ENCODE data around the gene TPRX2.
"Not testable (repeated sequence)": the region's sequence is repeated elsewhere in the genome, so short reads cannot be mapped to it uniquely, and the experiment has no call there.

The TPRX2 gene, protein sequence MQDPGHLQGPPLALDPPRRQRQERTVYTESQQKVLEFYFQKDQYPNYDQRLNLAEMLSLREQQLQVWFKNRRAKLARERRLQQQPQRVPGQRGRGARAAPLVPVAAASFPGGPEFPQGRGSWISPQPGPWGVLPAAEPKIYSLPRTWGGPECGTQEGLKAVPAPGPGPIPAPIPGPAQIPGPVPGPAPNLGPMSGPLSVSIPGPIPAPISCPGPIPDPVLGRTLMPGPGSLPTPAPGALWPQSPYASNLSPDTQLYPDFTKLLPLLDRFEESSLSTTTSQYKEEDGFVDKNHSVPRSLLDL

DNA sequence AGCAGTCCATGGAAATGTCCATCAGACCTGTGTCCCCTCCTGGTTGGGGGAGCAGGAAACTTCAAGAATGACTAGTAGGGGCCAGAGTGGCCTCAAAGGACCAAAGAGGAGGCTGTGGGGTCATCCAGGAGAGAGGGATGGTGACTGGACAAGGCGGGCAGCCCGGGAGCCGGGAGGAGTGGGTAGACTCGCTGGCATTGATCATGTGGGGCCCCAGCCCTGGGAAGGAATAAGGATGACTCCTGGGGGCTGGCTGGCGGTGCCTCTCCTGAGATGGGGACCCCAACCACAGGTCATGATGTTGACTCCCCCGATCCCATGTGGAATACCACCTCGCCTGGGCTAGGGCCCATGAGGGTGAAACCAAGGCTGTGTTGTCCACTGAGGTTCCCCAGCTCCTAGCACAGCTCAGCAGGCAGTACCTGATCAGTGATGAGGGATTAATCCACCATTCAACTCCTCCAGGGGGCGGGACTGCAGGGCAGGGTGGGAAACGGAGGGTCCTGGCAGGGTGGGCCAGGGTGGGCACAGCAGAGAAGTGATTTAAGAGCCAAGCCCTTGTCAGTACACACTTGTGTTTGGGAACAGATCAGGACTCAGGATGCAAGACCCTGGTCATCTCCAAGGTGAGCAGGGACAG, at the start of gene TPRX2:
TSS of gene TPRX2 (plus strand) at position 590 of the 640 bp plus-strand sequence. CDS start at position 602, 12 bp downstream.
- H3K4me3 ChIP-seq (ENCODE audit: low read length), result not testable (repeated sequence)

GRCh38 chr19:47813304-47813994, 45.6 kb upstream of the TPRX2 start:
- no peak overlapping the region for H3K4me3 ChIP-seq (ENCODE audit: low read length)
- TF ChIP-seq ZNF274 (IDR thresholded peaks at IDR 0.05; ENCODE audit: low read depth, low read length), result no peak

DNA sequence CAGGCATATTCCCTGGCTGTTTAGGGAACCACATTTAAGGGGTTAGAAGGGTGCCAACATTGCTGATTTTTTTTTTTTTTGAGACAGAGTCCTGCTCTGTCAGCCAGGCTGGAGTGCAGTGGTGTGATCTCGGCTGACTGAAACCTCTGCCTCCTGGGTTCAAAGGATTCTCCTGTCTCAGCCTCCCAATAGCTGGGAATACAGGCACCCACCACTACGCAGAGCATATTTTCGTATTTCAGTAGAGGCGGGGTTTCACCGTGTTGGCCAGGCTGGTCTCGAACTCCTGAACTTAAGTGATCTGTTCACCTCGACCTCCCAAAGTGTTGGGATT, 45.1 kb upstream of the TPRX2 start:
- H3K4me3 ChIP-seq (ENCODE audit: low read length), result no peak overlapping the region
- TF ChIP-seq ZNF274 (IDR thresholded peaks at IDR 0.05; ENCODE audit: low read depth, low read length), result no peak

DNA sequence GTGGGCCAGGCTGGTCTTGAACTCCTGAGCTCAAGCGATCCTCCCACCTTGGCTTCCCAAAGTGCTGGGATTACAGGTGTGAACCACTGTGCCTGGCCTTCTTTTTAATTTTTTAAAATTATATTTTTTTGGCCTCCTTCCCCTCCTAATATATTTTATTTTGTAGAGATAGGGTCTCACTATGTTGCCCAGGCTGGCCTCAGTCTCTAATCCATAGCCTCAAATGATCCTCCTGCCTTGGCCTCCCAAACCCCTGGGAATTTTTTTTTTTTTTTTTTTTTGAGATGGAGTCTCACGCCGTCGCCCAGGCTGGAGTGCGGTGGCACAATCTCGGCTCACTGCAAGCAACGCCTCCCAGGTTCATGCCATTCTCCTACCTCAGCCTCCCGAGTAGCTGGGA, 42.8 kb upstream of the TPRX2 start:
- H3K4me3 ChIP-seq (ENCODE audit: low read length), result not testable (repeated sequence)

DNA sequence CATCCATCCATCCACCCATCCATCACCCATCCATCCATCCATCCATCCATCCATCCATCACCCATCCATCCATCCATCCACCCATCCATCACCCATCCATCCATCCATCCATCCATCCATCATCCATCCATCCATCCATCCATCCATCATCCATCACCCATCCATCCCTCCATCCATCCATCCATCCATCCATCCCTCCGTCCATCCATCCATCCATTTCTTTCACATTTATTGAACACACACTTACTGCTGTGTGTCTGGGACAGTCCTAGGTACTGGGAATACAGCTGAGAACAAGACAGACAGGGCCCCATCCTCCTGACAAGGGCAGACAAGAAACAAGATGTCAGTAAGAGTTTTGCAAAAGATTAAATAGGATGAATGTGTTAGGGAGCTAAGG, 40.8 kb upstream of the TPRX2 start:
- H3K4me3 ChIP-seq (ENCODE audit: low read length), result not testable (repeated sequence)

DNA sequence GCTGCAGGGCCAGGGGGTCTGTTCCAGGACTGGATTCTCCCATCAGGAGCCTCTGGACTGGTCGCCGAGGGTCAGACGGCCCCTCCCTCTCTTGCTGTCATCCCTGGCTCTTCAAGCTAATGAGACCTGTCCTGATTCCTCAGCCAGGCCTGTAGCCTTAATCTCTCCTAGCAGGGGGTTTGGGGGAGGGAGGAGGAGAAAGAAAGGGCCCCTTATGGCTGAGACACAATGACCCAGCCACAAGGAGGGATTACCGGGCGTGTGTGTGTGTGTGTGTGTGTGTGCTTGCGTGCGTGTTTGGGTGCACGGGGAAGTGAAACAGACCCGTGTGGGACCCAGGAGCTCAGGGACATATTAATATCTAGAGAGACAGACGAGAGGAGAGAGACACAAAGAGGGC, 39.2 kb upstream of the TPRX2 start:
- no peak overlapping the region for H3K4me3 ChIP-seq (ENCODE audit: low read length)

GRCh38 chr19:47820410-47820809, 38.6 kb upstream of the TPRX2 start:
- TF ChIP-seq ZNF274 (IDR thresholded peaks at IDR 0.05; ENCODE audit: low read depth, low read length), result no peak
- no peak overlapping the region for H3K4me3 ChIP-seq (ENCODE audit: low read length)

More for the DNA sequence above, 39.2 kb upstream of the TPRX2 start:
- no peak for TF ChIP-seq ZNF274 (IDR thresholded peaks at IDR 0.05; ENCODE audit: low read depth, low read length)

DNA sequence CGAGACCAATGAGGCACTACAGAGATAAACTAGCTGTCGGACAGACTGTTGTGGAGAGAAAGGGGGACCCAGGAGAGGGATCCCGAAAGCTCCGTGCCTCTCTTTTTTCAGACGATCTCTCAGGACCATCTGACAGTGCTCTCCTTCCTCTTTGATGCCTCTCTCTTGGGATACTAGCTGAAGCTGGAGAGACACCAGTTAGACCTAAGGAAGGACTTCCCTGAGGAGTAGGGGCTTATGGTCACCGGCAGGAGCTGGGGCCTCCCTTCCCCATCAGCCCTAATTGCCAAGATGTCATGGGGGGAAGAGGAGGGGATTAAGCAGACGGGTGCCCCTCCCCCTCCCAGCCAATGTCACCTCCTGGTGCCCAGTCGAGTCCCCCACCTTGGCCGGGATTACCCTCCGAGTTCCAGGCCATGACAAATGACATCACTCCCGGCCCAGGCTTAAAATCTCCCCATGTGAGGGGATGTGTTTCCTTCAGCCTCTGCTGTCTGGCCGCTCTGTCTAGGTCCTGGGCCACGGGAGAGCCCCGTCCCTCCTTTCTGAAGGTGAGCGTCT, 37.5 kb upstream of the TPRX2 start, which contains the start of gene CRX:
TSS of gene CRX (plus strand) at position 478 of the 561 bp plus-strand sequence. CDS start 12,507 bp downstream, outside the sequence.
- TF ChIP-seq ZNF274 (IDR thresholded peaks at IDR 0.05; ENCODE audit: low read depth, low read length), result no peak
- H3K4me3 ChIP-seq (ENCODE audit: low read length), result no peak within 1 kb of the TSS

GRCh38 chr19:47824396-47824795, 34.6 kb upstream of the TPRX2 start:
- TF ChIP-seq ZNF274 (IDR thresholded peaks at IDR 0.05; ENCODE audit: low read depth, low read length), result no peak
- H3K4me3 ChIP-seq (ENCODE audit: low read length), result no peak overlapping the region

DNA sequence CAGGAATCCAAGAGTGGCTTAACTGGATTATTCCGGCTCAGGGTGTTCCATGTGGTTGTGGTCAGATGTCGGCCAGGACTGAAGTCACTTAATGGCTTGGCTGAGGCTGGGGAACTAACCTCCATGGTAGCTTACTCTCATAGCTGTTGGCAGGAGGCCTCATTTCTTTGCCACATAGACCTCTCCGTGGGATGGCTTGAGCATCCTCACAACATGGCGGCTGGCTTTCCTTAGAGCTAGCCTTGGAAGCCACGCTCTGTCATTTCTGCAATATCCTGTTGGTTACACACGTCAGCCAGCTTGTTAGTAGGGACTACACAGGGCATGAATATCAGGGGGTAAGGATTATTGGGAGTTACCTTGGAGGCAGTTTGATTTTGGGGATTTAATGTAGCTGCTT, 32.2 kb upstream of the TPRX2 start:
- TF ChIP-seq ZNF274 (IDR thresholded peaks at IDR 0.05; ENCODE audit: low read depth, low read length), result no peak
- no peak overlapping the region for H3K4me3 ChIP-seq (ENCODE audit: low read length)

DNA sequence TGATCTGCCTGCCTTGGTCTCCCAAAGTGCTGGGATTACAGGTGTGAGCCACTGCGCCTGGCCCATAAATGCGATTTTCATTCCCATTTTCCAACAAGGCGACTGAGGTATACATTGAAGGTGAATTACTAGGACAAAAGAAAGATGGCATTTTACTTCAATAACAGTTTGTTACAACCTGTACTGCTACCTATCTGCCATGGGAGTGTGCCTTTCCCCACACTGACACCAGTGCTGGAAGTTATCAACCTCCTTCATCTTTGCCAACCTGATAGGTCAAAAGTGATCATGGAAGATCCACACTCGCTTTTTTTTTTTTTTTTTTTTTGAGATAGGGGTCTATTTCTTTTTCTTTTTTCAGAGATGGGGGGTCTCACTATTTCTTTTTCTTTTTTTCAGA, 26.3 kb upstream of the TPRX2 start:
- TF ChIP-seq ZNF274 (IDR thresholded peaks at IDR 0.05; ENCODE audit: low read depth, low read length), result no peak
- H3K4me3 ChIP-seq (ENCODE audit: low read length), result no peak overlapping the region

GRCh38 chr19:47836038-47836437, 23.0 kb upstream of the TPRX2 start:
- no peak for TF ChIP-seq ZNF274 (IDR thresholded peaks at IDR 0.05; ENCODE audit: low read depth, low read length)
- no peak overlapping the region for H3K4me3 ChIP-seq (ENCODE audit: low read length)

DNA sequence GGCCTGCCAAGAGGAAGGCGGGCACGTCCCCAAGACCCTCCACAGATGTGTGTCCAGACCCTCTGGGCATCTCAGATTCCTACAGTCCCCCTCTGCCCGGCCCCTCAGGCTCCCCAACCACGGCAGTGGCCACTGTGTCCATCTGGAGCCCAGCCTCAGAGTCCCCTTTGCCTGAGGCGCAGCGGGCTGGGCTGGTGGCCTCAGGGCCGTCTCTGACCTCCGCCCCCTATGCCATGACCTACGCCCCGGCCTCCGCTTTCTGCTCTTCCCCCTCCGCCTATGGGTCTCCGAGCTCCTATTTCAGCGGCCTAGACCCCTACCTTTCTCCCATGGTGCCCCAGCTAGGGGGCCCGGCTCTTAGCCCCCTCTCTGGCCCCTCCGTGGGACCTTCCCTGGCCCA, 19.6 kb upstream of the TPRX2 start:
- no peak for TF ChIP-seq ZNF274 (IDR thresholded peaks at IDR 0.05; ENCODE audit: low read depth, low read length)
- no peak overlapping the region for H3K4me3 ChIP-seq (ENCODE audit: low read length)

DNA sequence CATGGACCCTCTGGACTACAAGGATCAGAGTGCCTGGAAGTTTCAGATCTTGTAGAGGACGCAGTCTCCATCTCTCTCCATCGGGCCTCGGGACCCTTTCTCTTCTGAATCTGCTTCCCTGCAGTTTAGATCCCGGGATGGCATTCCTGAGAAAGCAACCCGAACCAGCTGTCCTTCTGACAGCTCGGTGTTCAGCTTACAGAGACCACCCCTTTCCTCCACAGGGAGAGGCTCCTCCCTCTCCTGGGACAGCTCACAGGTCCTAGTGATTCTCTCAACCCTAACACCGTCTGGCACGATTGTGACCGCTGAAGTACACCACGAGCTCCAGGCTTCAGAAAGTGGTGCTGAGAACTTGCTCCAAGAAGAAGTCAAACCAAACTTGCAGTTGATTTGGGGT, 19.1 kb upstream of the TPRX2 start:
- TF ChIP-seq ZNF274 (IDR thresholded peaks at IDR 0.05; ENCODE audit: low read depth, low read length), result no peak
- no peak overlapping the region for H3K4me3 ChIP-seq (ENCODE audit: low read length)

DNA sequence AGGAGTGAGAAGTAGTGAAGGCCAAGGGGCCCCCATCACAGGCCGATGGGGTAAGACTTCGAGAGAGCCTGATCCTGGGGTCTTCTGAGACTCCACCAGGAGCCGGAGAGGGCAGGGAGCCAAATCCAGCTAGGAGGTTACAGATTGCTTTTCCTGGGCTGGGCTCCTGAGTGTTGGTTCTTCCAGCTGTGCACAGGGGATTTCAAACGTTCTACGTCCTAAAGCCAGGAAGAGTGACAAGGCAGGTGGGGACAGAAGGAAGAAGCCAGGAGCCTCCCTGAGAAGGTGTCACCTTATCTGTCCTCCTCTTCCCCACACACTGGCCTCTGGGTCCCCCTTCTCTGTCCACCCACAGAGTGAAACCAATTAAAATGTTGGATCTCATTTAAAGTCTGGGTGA, 16.1 kb upstream of the TPRX2 start:
- TF ChIP-seq ZNF274 (IDR thresholded peaks at IDR 0.05; ENCODE audit: low read depth, low read length), result no peak
- no peak overlapping the region for H3K4me3 ChIP-seq (ENCODE audit: low read length)
